A673 (cell line): ENCODE results near the gene MICU1. TPM values are rescaled to one million over a fixed set of nuclear protein-coding genes. Genes with fewer than 3 reads are reported as not detected.

ENCODE experiments used
- BruUV-seq: library from RNA; stranded (reverse); fragments of 400-500 nt; replicated peaks from 2 replicates; lab custom pipeline; 2021; lab: Mats Ljungman, UMichigan
- CTCF ChIA-PET: fragments of 300-600 bp; sonication (Branson Sonifier 250); formaldehyde crosslinking; loops from one replicate; lab custom pipeline; 2022; ENCODE audit warnings: antibody characterized with exemption; lab: Charles Lee
- POLR2A ChIA-PET: fragments of 300-600 bp; sonication (Branson Sonifier 250); formaldehyde crosslinking; loops from one replicate; lab custom pipeline; 2022; ENCODE audit warnings: antibody characterized with exemption; ENCODE audit not compliant: low non-redundant PET; lab: Charles Lee
- DNase-seq: peaks from one replicate; pipeline ENCODE4 v3.0.0-alpha.2; 2015; ENCODE audit warnings: low spot score
- H3K27ac ChIP-seq: fragments of 200-600 bp; sonication (generic); 2 replicates; pipeline ENCODE4 v1.5.1; 2016; ENCODE audit warnings: mixed run types, low read depth, mild to moderate bottlenecking, mixed read lengths, antibody characterized with exemption, low read length; ENCODE audit not compliant: poor library complexity, severe bottlenecking
- H3K27me3 ChIP-seq: fragments of 200-600 bp; sonication (generic); replicated peaks from 2 replicates; pipeline ENCODE4 v1.6.1; 2017; ENCODE audit warnings: mixed run types, low read depth, mild to moderate bottlenecking, mixed read lengths, antibody characterized with exemption, low read length; ENCODE audit not compliant: insufficient read depth, poor library complexity
- H3K36me3 ChIP-seq: fragments of 200-600 bp; sonication (generic); 2 replicates; pipeline ENCODE4 v1.6.1; 2016; ENCODE audit warnings: mixed run types, mild to moderate bottlenecking, mixed read lengths, antibody characterized with exemption, low read length; ENCODE audit not compliant: insufficient read depth, poor library complexity, severe bottlenecking
- H3K4me1 ChIP-seq: fragments of 200-600 bp; sonication (generic); 2 replicates; pipeline ENCODE4 v1.6.1; 2017; ENCODE audit warnings: mixed run types, mild to moderate bottlenecking, mixed read lengths, antibody characterized with exemption, low read length; ENCODE audit not compliant: insufficient read depth, poor library complexity, severe bottlenecking
- H3K4me3 ChIP-seq: fragments of 200-600 bp; sonication (generic); 2 replicates; pipeline ENCODE4 v1.5.1; 2016; ENCODE audit warnings: low read depth, mixed run types, mild to moderate bottlenecking, mixed read lengths, low read length; ENCODE audit not compliant: poor library complexity, severe bottlenecking
- H3K9me3 ChIP-seq: fragments of 200-600 bp; sonication (generic); 2 replicates; pipeline ENCODE4 v1.6.1; 2016; ENCODE audit warnings: mixed run types, low read depth, mild to moderate bottlenecking, mixed read lengths, antibody characterized with exemption, low read length; ENCODE audit not compliant: poor library complexity, severe bottlenecking
- EZH2 ChIP-seq: fragments of 200-600 bp; sonication (generic); IDR thresholded peaks from 2 replicates; pipeline ENCODE4 v1.6.1; 2017; ENCODE audit warnings: borderline replicate concordance, low read depth, mild to moderate bottlenecking, mixed read lengths, antibody characterized with exemption, low read length; ENCODE audit not compliant: poor library complexity, severe bottlenecking
- intact Hi-C: fragments of 100-400 bp; cut with micrococcal nuclease; formaldehyde crosslinking; loops from one replicate; pipeline ENCODE4 v1.10.0; 2022; ENCODE audit not compliant: unreplicated experiment
- total RNA-seq: library from RNA; stranded (reverse); gene quantifications from 2 replicates; pipeline ENCODE4 v1.2.3, GENCODE V29; 2021
- TF ChIP-seq, protein P1 (sequence below): fragments of 300-800, 200-600 bp; sonication (generic); conservative IDR thresholded peaks from 2 replicates; pipeline ENCODE4 v1.5.1; 2017; ENCODE audit warnings: low read depth, mild to moderate bottlenecking, antibody characterized with exemption, low read length, moderate library complexity, mixed read lengths

The MICU1 gene
- total RNA-seq, 1 experiment from 2014 or later: 37.7 TPM

DNA sequence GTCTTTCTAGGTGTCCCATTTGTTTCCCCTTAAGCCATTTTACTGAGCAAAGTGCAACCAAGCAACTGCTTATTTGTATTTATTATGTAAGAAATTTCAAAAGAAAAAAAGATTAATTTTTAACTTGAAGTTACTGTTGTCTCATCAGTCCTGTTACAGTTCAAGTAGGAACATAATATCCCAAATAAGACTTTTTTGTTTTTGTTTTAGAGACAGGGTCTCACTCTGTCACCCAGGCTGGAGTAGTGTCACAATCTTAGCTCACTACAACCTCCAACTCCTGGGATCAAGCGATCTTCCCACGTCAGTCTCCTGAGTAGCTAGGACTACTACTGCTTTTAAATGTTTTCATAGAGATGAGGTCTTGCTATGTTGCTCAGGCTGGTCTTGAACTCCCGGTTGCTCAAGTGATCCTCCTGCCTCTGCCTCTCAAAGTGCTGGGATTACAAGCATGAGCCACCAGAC lies 101.9 kb downstream of the MICU1 start:
- CTCF ChIA-PET: no interaction called here
- POLR2A ChIA-PET: no interaction called here
- no peak overlapping the region for H3K4me3 ChIP-seq

GRCh38 chr10:72523062-72523461 lies 102.8 kb downstream of the MICU1 start:
- no peaks in the 10 kb centered on the region for H3K9me3 ChIP-seq
- no peaks in the 10 kb centered on the region for H3K27me3 ChIP-seq
- no peak for DNase-seq
- TF ChIP-seq EZH2: no peak
- TF ChIP-seq, protein P1, sequence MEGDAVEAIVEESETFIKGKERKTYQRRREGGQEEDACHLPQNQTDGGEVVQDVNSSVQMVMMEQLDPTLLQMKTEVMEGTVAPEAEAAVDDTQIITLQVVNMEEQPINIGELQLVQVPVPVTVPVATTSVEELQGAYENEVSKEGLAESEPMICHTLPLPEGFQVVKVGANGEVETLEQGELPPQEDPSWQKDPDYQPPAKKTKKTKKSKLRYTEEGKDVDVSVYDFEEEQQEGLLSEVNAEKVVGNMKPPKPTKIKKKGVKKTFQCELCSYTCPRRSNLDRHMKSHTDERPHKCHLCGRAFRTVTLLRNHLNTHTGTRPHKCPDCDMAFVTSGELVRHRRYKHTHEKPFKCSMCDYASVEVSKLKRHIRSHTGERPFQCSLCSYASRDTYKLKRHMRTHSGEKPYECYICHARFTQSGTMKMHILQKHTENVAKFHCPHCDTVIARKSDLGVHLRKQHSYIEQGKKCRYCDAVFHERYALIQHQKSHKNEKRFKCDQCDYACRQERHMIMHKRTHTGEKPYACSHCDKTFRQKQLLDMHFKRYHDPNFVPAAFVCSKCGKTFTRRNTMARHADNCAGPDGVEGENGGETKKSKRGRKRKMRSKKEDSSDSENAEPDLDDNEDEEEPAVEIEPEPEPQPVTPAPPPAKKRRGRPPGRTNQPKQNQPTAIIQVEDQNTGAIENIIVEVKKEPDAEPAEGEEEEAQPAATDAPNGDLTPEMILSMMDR: no peak
- H3K36me3 ChIP-seq: no peaks in the 10 kb centered on the region
- POLR2A ChIA-PET: no interaction called here
- CTCF ChIA-PET: no interaction called here
- intact Hi-C loops: no loop called here
- no peak overlapping the region for H3K4me3 ChIP-seq
- BruUV-seq: no TSS peak
- no peak overlapping the region for H3K27ac ChIP-seq
- H3K4me1 ChIP-seq: no peaks in the 10 kb centered on the region

More for the DNA sequence above, 101.9 kb downstream of the MICU1 start:
- H3K9me3 ChIP-seq: no peaks in the 10 kb centered on the region
- BruUV-seq: no TSS peak
- H3K27me3 ChIP-seq: no peaks in the 10 kb centered on the region
- no peaks in the 10 kb centered on the region for H3K36me3 ChIP-seq
- no peak overlapping the region for H3K27ac ChIP-seq
- no peaks in the 10 kb centered on the region for H3K4me1 ChIP-seq
- no peak for DNase-seq
- intact Hi-C loops: no loop called here
- no peak for TF ChIP-seq EZH2
- TF ChIP-seq, protein P1: no peak

GRCh38 chr10:72517244-72517643 lies 108.6 kb downstream of the MICU1 start:
- H3K4me1 ChIP-seq: no peaks in the 10 kb centered on the region
- H3K9me3 ChIP-seq: no peaks in the 10 kb centered on the region
- no peak for TF ChIP-seq EZH2
- TF ChIP-seq, protein P1: no peak
- no peaks in the 10 kb centered on the region for H3K27me3 ChIP-seq
- no peak for DNase-seq
- H3K4me3 ChIP-seq: no peak overlapping the region
- BruUV-seq: no TSS peak
- H3K27ac ChIP-seq: no peak overlapping the region
- H3K36me3 ChIP-seq: no peaks in the 10 kb centered on the region
- CTCF ChIA-PET: no interaction called here
- intact Hi-C loops: no loop called here
- POLR2A ChIA-PET: no interaction called here
